ENCODE data around the gene TEPSIN.

DNA sequence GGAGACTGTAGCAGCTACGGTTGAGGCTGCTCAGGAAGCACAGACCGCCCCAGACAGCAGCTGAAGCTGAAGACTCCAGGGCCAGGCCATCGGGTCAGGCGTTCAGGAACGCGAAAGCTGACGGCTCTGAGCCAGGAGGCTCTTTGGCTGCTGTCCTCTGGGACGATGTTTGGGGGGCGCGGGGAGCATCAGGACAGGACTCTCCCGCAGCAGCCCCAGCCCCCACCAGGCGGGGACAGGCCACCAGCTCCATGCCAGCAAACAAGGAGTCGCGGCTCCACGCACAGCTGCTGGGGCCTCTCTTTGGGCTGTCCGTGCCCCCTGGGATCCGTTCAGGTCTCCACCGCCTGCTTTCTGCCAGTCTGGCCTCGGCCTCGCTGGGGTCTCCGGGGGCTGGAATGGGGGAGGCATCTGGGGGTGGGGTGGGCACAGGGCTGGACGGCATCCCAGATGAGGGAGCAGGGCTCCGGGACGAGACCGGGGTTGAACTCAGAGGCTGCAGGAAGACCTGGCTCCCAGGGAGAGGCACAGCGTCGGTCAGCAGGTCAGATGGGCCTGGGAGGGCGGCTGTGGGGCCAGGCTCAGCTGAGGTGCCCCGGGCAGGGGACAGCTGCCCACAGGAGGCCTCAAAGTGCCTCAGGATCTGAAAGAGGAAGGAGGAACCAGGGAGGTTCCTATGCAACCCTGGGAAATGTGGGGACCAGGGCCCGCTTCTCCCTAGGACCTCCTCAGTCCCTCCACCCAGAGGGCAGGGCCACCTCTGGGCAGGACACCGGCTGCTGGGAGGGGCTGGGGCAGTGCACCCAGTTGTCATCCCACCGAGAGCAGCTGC is 9.8 kb downstream of the TEPSIN start:
- TF ChIP-seq, protein P1, sequence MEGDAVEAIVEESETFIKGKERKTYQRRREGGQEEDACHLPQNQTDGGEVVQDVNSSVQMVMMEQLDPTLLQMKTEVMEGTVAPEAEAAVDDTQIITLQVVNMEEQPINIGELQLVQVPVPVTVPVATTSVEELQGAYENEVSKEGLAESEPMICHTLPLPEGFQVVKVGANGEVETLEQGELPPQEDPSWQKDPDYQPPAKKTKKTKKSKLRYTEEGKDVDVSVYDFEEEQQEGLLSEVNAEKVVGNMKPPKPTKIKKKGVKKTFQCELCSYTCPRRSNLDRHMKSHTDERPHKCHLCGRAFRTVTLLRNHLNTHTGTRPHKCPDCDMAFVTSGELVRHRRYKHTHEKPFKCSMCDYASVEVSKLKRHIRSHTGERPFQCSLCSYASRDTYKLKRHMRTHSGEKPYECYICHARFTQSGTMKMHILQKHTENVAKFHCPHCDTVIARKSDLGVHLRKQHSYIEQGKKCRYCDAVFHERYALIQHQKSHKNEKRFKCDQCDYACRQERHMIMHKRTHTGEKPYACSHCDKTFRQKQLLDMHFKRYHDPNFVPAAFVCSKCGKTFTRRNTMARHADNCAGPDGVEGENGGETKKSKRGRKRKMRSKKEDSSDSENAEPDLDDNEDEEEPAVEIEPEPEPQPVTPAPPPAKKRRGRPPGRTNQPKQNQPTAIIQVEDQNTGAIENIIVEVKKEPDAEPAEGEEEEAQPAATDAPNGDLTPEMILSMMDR (IDR thresholded peaks at IDR 0.05) = no peak
- no peak for TF ChIP-seq EP300 (IDR thresholded peaks at IDR 0.05)

All from ovary (tissue), 3 donors.